ENCODE data around the gene CAPN5.

Gene CAPN5

GRCh38 chr11:77155082-77155475 lies 88.3 kb downstream of the CAPN5 start:
- no peak for FAIRE-seq

GRCh38 chr11:77155556-77156130 lies 88.9 kb downstream of the CAPN5 start:
- no peak for FAIRE-seq

- no peak for FAIRE-seq
Measured at GRCh38 chr11:77156396-77157195, 89.8 kb downstream of the CAPN5 start.

- FAIRE-seq = no peak
Measured at GRCh38 chr11:77158041-77158695, 91.4 kb downstream of the CAPN5 start.

GRCh38 chr11:77159219-77159936 lies 92.6 kb downstream of the CAPN5 start:
- no peak for FAIRE-seq

- FAIRE-seq = no peak
Measured at GRCh38 chr11:77159937-77160495, 93.2 kb downstream of the CAPN5 start.

GRCh38 chr11:77163271-77163670 lies 96.5 kb downstream of the CAPN5 start:
- no peak for FAIRE-seq

- no peak for FAIRE-seq
Measured at GRCh38 chr11:77165066-77165465, 98.3 kb downstream of the CAPN5 start.

GRCh38 chr11:77166021-77166420 lies 99.2 kb downstream of the CAPN5 start:
- FAIRE-seq = no peak

GRCh38 chr11:77167111-77167626 lies 100.4 kb downstream of the CAPN5 start:
- no peak for FAIRE-seq

GRCh38 chr11:77167791-77168190 lies 101.0 kb downstream of the CAPN5 start:
- no peak for FAIRE-seq

GRCh38 chr11:77170107-77170506 lies 103.3 kb downstream of the CAPN5 start:
- no peak for FAIRE-seq

GRCh38 chr11:77171254-77171653 lies 104.5 kb downstream of the CAPN5 start:
- FAIRE-seq = no peak

- FAIRE-seq = no peak
Measured at GRCh38 chr11:77171885-77172665, 105.3 kb downstream of the CAPN5 start.

- FAIRE-seq = no peak
Measured at GRCh38 chr11:77172666-77172982, 105.9 kb downstream of the CAPN5 start.

- FAIRE-seq = no peak
Measured at GRCh38 chr11:77173494-77173893, 106.7 kb downstream of the CAPN5 start.

GRCh38 chr11:77174559-77174958 lies 107.8 kb downstream of the CAPN5 start:
- no peak for FAIRE-seq

GRCh38 chr11:77175021-77175842 lies 108.5 kb downstream of the CAPN5 start:
- FAIRE-seq = no peak
